ENCODE data around the gene TAL1. TPM values are rescaled to one million over a fixed set of nuclear protein-coding genes. Genes with fewer than 3 reads are reported as not detected.
"Not testable (repeated sequence)": the region's sequence is repeated elsewhere in the genome, so short reads cannot be mapped to it uniquely, and the experiment has no call there.

TAL1 gene
- total RNA-seq, 1 experiment from 2014 or later: 0.13 TPM

DNA sequence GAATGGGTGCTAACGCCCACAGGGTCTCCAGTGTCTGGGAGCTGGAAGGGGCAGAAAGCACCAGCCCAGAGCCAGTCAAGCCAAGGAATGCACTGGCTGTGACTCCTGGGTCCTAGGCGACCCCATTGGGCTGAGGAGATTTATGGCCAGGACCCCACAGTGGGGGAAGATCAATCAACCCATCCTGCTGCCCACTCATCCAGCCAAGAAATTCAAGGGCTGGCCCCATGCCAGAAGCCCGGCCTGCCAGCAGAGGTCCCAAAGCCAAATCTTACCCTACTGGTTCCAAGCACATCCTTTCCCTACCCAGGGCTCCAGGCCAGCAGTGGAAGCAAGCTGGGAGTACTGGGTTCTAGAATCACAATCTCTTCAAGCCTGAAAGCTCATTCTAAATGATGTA, 35.4 kb downstream of the TAL1 start:
- DNase-seq (ENCODE audit: low read depth, low spot score): peak; percentile 24
- in situ Hi-C loops (cut with HindIII; ENCODE audit: low pct_unique_long_range_greater_than_20kb, low sequenced_read_pairs): no loop called here

DNA sequence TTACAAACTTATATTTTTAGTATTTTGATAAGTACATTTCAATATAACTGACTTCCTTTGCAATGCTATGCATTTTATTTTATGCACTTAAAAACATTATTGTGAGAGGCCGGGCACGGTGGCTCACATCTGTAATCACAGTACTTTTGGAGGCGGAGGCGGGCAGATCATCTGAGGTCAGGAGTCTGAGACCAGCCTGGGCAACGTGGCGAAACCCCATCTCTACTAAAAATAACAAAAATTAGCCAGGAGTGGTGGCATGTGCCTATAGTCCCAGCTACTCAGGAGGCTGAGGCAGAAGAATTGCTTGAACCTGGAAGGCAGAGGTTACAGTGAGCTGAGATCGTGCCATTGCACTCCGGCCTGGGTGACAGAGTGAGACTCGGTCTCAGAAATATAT, 36.0 kb downstream of the TAL1 start:
- in situ Hi-C loops (cut with HindIII; ENCODE audit: low pct_unique_long_range_greater_than_20kb, low sequenced_read_pairs); DNase-seq (ENCODE audit: low read depth, low spot score): not testable (repeated sequence)

DNA sequence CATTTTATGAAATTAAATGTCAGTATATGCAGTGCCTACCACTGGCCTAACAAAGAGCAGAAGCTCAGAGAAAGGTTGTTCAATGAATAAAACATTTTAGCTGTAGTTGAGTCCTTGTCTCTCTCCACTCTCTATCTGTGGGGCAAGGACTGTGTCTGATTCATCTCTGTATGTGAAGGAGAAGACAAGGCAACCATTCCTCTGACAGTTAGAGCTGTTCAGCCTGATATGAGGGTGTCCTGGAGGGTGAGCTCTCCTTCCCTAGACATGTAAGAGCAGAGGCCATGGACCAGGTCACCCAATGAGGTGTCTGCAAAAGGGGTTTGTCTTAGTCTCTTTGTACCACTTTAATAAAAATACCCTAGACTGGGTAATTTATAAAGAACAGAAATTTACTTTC, 37.7 kb downstream of the TAL1 start:
- DNase-seq (ENCODE audit: low read depth, low spot score): no peak
- in situ Hi-C loops (cut with HindIII; ENCODE audit: low pct_unique_long_range_greater_than_20kb, low sequenced_read_pairs): no loop called here

DNA sequence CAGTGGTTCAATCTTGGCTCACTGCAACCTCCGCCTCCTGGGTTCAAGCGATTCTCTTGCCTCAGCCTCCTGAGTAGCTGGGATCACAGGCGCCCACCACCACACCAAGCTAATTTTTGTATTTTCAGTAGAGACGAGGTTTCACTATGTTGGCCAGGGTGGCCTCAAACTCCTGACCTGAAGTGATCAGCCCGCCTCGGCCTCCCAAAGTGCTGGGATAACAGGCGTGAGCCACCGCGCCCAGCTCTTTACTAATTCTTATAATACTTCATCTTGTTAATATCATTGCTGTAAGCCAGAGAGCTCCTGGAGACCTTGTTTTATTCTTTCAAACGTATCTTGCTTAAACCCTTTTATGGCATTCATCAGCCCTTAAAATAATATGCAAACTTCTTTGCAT, 38.5 kb downstream of the TAL1 start:
- DNase-seq (ENCODE audit: low read depth, low spot score); in situ Hi-C loops (cut with HindIII; ENCODE audit: low pct_unique_long_range_greater_than_20kb, low sequenced_read_pairs): not testable (repeated sequence)

DNA sequence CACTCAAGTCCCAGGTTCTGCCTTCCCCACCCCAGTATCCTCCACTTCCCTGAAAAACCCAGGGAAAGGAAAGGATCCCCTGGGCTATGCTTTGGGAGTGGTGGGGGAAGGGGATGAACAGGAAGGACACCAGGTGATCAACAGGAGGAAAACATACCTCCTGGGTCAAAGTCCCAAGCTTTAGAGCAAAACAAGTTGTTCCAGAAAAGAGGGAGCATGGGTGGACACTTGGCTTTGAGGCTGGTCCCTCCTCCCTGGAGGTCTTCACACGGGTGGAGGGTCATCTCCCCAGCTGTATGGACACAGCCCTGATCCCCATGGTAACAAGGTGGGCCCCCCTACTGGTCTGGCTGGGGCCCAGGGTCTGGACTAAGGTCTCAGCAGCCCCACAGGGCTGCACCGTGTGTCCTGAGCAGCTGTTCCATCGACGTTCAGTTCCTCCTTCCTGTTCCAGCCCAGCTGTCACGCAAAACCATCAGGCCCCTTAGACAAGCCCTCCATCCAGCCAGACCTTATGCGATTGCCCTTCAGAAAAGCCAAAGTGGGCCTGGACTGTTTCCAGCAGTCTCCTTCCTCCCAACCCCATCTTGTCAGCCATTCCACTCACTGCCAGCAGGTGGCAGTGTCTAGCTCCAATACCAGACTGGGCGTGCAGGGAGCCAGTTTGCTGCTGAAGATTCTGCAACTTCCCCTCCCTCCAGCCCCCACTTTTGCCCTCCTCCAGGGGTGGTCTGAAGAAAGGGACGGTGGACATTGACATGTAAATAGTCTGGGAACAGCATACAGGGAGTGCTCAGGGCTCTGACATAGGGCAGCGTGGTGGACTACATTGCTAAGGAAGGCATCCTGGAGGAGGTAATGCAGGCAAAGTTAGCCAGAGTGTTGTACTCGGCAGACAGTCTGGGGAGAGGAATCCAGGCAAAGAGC, 39.3 kb downstream of the TAL1 start:
- in situ Hi-C loops (cut with HindIII; ENCODE audit: low pct_unique_long_range_greater_than_20kb, low sequenced_read_pairs): no loop called here
- peak; percentile 72 for DNase-seq (ENCODE audit: low read depth, low spot score)

DNA sequence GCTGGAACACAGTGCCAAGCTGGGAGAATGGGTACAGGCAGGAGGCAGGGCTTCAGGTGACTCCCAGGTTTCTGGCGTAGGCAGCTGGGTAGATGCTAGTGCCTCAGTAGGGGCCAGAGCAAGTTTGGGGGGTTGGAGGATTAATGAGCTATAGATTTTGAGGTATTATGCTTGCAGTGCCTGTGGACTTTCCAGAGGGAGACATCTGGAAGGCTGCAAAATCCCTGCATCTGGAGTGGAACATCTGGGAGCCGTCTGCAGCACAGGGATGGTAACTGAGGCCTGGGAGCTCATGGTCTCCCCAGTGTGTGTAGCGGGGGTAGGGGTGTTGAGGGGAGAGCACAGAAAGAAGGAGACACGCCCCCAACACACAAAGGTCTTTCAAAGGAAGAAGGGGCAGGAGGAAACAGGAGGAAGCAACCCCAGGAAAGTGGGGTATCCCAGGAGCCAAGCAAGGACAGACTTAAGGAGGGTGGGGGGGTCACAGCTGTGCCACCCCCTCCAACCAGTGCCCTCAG, 40.0 kb downstream of the TAL1 start:
- DNase-seq (ENCODE audit: low read depth, low spot score): no peak
- in situ Hi-C loops (cut with HindIII; ENCODE audit: low pct_unique_long_range_greater_than_20kb, low sequenced_read_pairs): no loop called here

DNA sequence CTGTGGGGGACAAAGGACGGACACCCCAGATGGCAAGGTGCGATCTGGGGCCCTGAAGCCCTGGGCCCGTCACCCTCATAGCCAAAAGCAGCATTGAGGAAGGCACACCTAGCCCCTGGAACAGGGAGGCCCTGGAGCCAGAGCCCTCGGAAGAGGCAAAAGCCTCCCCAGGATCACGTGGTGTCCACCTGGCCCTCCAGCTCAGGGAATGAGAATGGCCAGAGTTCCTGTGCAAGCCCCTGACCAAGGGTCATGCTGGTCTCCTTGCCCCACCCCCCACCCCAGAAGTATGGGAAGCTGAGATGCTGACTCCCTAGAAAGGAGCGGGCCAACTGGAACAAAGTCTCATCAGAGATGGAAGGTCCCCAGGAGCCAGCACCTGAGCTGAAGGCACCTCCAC, 41.2 kb downstream of the TAL1 start:
- DNase-seq (ENCODE audit: low read depth, low spot score): no peak
- in situ Hi-C loops (cut with HindIII; ENCODE audit: low pct_unique_long_range_greater_than_20kb, low sequenced_read_pairs): no loop called here

DNA sequence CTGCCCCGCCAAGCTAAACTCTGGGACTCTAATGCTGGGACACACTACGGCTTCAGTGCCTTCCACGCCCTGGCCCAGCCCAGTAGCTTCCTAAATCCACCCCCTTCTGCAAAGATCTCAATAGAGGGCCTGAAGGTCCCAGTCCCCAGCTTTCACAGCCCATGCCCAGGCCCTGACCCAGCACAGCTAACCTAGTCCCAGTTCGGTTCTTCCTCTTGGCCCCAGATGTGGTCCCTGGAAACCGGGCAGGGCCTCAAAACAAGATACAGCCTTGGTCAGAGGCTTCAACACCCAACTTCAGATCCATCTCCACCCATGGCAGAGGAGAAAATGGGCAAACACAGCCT, 41.5 kb downstream of the TAL1 start:
- in situ Hi-C loops (cut with HindIII; ENCODE audit: low pct_unique_long_range_greater_than_20kb, low sequenced_read_pairs): no loop called here
- no peak for DNase-seq (ENCODE audit: low read depth, low spot score)

DNA sequence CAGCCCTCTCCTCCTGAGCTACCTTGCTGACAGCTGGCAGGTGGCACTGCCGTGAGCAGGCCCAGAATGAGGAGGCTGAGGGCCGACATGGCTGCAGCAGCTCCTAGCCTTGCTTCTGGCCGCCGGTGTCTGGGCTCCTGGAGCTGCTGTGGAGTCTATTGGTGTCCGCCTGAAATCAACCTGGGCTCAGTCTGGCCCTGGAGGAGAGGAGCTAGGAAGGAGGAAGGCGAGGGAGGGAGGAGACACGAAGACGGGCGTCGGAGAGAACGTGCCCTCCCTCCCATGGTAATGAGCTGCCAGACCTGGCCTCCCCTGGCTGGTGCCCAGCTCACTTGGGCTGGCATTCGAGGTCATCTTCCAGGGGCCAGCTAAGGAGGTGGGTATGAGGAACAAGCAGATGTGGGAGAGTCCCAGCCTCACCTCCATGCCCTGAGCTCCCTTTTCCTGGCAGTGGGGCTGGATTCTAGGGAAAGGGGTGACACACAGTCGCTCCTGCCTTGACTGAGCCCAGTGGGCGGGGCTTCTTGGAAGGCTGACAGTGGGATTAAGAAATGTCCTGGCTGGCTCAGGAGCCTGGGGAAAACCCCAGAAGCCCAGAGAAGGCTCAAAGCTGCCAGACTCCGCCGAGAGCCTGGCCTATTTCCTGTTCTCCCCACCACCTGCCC, 42.0 kb downstream of the TAL1 start, which contains the start of gene PDZK1IP1:
Gene PDZK1IP1 (minus strand): TSS at position 193 of the 665 bp plus-strand sequence. CDS start 104 bp downstream, at position 89.
- in situ Hi-C loops (cut with HindIII; ENCODE audit: low pct_unique_long_range_greater_than_20kb, low sequenced_read_pairs): no loop called here
- no peak for DNase-seq (ENCODE audit: low read depth, low spot score)

DNA sequence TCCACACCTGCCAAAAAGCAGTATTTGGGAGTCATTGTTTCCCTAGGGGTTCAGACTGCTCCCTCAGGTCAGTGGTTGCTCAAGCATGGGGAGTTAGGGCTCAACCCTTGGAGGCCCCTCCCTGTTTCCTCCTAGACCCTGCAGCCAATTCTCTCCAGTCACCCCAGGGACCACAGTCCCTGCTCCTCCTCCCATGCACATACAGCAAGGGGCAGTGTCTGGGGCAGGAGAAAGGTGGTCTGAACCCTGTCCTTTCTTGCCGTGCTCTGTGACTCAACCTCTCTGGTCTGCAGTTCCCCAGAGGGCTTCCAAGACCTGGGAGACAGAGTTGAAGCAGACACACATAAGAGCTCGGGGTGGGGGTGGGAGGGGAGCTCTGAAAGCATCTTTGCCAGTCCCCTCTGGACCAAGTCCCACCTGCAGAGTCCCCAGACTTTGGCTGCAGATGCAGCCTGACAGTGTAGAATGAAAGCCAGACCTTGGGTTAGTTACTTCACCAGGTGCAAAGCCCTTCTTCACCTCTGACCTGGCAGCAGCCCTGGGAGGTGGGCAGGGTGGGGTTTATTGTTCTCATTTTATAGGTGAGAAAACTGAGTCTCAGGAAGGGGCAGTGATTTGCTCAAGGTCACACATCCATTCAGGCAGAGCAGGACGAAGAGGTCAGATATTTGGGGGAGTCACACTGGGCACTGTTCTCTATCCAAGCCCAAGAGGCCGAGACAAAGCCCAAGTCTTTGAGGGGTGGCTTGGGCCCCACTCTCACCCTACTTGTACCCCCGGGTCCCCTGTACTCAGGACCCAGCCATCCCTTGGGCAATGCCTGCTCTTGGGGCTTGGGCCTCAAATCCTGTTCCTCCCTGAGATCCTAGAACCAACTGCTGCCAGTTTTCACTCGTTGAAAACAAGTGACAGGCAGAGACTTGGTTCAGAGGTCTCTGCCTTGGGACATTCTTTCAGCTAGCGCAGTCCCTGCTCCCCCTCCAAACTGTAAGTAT, 42.9 kb downstream of the TAL1 start:
- DNase-seq (ENCODE audit: low read depth, low spot score): no peak
- in situ Hi-C loops (cut with HindIII; ENCODE audit: low pct_unique_long_range_greater_than_20kb, low sequenced_read_pairs): no loop called here

DNA sequence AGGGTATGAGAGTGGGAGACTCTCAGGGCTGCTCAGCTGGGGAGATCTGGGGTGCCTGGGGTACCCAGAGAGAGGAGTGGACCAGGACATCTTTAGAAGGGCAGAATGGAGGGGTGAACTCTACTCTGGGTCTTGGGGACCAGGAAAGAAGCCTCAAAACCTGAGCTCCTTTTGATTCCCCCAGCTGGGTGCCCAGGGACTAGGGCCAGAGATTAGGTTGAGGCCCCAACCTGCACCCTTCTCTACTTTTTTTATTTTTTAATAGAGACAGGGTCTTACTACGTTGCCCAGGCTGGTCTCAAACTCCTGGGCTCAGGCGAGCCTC, 44.1 kb downstream of the TAL1 start:
- in situ Hi-C loops (cut with HindIII; ENCODE audit: low pct_unique_long_range_greater_than_20kb, low sequenced_read_pairs): no loop called here

DNA sequence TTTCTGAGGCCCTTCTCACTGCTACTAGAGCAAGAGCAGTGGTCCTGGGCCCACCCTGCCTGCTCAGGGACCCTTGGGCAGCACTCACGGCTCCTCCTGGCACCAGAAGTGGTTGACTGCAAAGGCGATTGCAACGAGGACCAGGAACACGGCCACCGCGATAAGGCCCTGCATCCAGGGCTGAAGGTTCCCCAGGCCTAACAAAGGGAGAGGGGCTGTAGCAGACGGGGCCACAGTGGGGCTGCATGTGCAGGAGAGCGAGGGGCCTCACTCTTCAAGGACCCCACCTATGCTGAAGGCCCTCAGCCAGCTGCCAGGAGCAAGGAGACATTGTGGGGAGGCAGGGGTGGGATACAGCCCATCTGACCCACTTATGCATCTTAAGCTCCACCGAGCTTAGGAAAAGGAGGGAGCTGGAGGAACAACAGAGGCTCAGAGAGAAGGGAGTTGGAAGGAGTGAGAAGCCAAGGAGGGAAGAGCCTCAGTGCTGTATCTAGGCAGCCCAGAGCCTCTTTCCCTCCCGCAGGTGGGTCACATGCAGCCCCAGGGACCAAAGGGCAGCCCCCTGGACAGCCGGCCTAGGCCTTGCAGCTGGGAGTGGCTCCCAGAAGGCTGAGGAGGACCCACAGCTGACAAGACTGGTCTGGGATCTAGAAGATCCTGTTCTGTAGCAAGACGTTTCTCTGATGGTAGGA, 44.6 kb downstream of the TAL1 start:
- no peak for DNase-seq (ENCODE audit: low read depth, low spot score)
- in situ Hi-C loops (cut with HindIII; ENCODE audit: low pct_unique_long_range_greater_than_20kb, low sequenced_read_pairs): no loop called here

More for the DNA sequence above, 44.1 kb downstream of the TAL1 start:
- no peak for DNase-seq (ENCODE audit: low read depth, low spot score)

DNA sequence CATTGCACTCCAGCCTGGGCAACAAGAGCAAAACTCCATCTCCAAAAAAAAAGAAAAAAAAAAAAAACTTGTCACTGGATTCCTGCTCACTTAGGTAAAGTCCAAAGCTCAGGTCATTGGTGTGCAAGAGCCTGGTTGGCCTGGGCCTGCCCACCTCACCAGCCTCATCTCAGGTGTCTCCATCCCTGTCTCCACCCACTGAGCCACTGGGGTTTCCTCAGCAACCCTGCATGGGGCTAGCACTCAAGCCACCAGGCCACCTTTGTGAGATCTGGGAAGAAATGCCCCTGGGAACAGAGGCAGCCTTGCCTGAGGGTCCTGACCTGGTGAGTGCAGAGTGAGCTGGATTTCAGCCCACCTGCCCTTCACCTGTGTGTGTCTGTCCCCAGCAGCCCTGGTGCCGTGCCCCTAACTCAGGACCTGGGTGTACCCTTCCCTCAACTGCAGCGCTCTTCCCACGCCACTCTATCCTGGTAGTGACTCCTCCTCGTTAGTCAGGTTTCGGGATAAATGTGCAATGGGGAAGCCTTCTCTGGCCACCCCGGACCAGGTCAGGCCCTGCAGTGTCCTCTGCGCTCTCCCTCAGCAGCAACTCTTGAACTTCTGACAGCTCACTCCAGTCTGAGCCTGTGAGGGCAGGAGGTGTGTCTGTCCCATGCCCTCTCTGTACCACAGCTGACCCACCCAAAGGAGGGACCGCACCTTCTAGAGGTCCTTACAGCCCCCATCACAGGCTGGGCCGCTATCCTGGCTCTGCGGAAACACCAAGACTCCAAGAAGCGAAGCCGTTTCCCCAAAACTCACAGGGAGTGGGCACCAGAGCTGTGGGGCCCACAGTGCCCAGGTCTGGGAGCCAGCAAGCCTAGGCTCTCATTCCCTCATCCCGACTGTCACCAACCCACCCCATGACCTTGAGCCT, 45.5 kb downstream of the TAL1 start:
- in situ Hi-C loops (cut with HindIII; ENCODE audit: low pct_unique_long_range_greater_than_20kb, low sequenced_read_pairs): no loop called here
- no peak for DNase-seq (ENCODE audit: low read depth, low spot score)

DNA sequence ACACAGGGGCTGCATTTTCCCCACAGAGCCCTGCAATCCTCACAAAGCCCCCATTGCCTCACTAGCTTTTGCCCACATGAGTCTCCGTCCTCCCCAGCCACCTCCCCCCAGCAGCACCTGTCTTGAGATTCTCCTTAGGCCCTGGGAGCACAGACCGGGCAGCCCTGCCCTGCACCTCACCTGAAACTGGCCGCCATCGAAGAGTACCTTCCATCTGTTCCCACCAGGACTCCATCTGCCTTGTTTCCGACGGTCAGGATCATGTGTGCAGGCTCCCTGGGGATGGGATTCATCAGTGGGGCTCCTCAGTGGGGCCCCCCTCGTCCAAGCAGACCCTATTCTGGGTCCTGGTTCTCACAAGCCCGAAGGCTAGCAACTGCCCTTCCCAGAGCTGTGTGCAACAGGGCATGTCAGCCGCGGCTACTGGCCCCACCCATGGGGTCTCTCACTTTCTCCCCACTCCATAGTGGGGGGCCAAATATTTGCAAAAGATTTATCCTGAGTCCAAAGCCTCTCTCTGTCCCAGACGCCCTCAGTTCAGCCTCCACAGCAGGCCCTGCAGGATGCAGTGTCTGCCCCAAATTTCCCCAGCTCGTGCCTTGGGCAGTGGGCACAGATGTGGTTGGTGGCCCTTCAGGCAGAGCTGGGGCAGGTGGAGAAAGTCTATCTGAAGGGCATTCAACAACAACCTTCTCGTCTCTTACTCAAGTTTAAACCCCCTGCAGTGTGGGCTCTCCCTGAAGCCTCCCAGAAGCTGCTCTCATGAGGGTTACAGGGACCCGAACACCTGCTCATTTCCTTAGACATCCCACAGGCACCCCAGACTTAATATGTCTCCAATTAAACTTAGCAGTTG, 47.0 kb downstream of the TAL1 start:
- in situ Hi-C loops (cut with HindIII; ENCODE audit: low pct_unique_long_range_greater_than_20kb, low sequenced_read_pairs): no loop called here
- DNase-seq (ENCODE audit: low read depth, low spot score): no peak

DNA sequence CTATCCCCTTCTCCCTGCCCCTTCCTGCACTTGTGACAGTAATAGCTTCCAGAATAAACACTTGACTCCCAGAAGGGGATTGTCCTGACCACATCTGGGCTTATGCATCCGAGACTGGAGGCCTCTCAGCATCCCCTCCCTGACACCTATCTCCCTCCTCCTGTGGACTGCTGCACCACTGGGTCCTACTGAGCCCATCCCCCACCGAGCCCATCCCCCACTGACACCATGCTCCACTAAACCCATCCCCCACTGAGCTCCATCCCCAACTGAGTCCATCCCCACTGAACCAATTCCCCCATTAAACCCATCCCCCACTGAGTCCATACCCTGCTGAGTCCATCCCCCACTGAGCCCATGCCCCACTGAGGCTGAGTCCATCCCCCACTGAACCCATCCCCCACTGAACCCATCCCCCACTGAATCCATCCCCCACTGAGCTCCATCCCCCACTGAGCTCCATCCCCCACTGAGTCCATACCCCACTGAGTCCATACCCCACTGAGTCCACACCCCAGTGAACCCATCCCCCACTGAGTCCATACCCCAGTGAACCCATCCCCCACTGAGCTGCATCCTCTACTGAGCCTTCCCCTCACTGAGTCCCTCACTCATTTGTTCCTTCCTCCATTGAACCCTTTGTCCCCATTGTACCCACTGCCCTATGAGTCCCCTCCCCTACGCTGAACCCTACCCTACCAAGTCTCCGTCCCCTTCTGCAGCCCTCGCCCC, 47.8 kb downstream of the TAL1 start:
- no peak for DNase-seq (ENCODE audit: low read depth, low spot score)
- in situ Hi-C loops (cut with HindIII; ENCODE audit: low pct_unique_long_range_greater_than_20kb, low sequenced_read_pairs): no loop called here

Measured in SK-MEL-5 (cell line).